AG09319 (cell line): Measurements from ENCODE around the gene FANCI.

ENCODE experiments used
- DNase-seq: peaks from one replicate; pipeline ENCODE4 v3.0.0-alpha.2; 2010; ENCODE audit warnings: low read depth; ENCODE audit errors: extremely low read depth
- TF ChIP-seq, protein P1 (sequence below): IDR thresholded peaks from 2 replicates; pipeline ENCODE4 v1.5.1; 2011; ENCODE audit warnings: low read depth, mild to moderate bottlenecking, inconsistent platforms, low read length, moderate library complexity

The FANCI gene

DNA sequence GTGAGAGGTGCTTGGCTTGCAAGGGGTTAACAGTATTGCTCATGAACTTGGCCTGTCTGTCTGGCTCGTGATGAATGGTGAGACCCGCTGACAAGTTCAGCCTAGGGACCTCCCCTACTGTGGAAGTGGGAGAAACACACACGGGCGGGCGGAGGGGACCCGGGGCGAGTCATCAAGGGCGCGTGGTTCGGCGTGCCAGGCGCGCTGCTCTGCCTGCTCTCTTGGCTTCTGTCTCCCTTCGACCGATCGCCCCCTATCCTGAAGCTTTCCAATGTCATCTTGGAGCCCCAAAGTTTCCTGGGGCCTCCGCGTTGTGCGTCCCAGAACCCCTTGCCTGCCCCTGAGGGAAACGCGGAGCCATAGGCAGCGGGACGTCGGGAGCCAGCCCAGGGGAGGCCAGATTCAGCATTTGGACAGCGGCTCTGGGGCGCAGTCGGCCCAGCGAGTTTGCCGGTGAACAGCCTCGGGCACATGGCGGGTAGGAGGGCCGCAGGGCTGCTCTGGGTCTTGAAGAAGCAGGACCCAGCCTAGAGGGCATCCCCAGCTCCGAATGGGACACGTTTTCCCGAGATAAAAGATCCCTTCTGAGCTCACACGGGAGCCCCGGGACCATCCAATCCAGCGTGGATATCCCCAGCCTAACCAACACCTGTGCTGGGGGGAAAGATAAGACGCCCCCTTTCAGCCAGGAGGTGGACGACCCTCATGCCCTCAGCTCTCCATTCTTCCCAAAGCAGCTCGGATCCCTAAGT lies 117.8 kb downstream of the FANCI start:
- TF ChIP-seq, protein P1, sequence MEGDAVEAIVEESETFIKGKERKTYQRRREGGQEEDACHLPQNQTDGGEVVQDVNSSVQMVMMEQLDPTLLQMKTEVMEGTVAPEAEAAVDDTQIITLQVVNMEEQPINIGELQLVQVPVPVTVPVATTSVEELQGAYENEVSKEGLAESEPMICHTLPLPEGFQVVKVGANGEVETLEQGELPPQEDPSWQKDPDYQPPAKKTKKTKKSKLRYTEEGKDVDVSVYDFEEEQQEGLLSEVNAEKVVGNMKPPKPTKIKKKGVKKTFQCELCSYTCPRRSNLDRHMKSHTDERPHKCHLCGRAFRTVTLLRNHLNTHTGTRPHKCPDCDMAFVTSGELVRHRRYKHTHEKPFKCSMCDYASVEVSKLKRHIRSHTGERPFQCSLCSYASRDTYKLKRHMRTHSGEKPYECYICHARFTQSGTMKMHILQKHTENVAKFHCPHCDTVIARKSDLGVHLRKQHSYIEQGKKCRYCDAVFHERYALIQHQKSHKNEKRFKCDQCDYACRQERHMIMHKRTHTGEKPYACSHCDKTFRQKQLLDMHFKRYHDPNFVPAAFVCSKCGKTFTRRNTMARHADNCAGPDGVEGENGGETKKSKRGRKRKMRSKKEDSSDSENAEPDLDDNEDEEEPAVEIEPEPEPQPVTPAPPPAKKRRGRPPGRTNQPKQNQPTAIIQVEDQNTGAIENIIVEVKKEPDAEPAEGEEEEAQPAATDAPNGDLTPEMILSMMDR, result no peak
- DNase-seq, result peak; percentile 2

DNA sequence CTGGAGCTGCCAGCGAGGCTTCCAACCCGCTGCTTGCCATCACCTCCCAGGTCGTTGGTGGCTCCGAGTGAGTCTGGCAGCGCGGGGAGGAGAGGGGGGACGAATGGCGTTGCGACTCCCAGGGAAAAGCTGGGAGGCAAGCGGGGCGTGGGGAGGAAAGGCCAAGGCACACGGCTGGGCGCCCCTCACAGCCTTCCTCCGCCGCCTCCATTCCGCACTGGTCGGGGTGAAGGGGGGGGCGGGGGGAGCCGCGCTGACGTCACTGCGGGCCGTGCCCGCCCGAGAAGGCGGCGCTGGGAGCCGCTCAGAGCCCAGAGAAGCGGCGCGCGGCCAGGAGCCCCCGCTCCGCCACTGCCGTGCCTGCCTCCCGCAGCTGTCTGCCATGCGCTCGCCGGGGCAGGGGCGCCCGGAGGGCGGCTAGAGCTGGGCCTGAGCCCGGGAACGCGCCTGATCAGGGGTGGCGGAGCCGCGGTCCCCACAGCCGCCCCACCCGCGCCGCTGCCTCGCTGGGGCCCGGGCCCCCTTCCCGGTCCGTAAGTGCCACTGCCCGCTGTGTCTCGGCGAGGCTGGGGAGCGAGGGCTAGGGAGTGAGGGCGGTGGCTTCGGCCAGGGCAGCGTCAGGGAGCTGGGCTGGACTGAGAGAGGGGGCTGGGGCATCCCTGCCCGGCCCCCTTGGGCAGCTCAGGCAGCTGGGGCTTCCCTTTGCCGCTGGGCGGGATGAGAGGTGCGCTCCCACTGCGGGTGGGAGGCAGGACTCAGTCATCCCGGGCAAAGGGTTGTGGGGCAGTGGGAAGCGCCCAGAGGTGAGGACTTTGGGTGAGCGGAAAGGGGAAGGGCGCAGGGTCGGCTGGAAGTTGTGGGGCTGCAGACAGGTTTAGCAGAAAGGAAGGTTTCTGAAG lies 118.7 kb downstream of the FANCI start:
- TF ChIP-seq, protein P1, result no peak
- no peak for DNase-seq

DNA sequence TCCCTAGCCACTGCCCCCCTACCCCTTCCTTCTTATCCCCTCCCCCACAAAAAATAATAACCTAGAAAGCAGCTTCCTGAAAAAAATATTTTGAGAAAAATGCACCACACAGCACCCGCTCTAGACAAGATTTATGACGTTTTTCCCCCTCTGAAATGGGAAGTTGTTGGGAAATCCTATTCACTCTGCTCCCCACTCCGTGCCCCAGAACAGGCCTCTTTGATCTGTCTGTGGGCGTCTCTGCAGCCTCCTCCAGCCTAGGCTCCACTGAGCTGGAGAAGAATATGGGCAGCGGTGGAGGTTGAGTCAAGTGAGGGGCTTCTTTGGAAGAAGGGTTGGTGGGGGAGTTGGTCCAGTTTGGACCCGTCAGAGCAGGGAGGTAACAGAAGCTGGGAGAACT lies 119.4 kb downstream of the FANCI start:
- TF ChIP-seq, protein P1, result no peak
- no peak for DNase-seq

DNA sequence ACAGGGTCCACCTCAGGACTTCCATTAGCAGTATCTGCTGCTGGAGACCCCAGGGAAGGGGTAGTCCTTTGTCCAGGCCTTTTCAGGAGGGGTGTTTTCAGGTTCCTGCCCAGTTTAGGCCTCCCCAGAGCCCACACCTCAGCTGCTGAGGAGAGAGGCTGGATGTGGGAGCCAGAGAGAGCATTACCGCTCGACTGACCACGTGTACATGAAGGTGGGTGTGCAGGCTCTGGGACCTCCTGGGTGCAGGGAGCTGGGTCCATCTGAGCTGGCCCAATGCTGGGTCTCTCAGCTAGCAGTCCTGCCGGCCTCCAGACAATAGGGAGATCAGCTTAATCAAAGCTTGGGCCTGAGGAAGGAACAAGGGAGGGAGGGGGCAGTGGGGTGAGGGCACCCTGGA lies 120.0 kb downstream of the FANCI start:
- TF ChIP-seq, protein P1, result no peak

DNA sequence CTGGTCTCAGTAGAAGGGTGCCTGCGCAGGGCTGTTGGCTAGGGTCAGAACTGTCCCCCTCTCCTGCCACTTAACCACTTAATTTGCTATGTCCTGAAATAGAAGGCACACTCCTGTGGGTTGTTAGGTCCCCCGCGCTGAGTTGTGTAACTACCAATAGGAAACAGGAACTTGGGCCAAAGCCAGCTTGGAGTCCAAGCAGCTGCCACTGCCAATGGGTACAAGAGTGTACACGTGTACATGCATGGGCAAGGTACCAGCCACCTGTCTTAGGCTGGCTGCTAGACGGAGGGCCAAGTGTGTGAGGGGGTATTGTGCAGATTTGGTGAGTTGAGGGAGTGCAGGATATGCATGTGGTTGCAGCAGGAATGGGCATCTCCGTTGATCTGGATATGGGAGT lies 120.6 kb downstream of the FANCI start:
- no peak for DNase-seq
- TF ChIP-seq, protein P1, result no peak

More for the DNA sequence above, 120.0 kb downstream of the FANCI start:
- DNase-seq, result no peak

DNA sequence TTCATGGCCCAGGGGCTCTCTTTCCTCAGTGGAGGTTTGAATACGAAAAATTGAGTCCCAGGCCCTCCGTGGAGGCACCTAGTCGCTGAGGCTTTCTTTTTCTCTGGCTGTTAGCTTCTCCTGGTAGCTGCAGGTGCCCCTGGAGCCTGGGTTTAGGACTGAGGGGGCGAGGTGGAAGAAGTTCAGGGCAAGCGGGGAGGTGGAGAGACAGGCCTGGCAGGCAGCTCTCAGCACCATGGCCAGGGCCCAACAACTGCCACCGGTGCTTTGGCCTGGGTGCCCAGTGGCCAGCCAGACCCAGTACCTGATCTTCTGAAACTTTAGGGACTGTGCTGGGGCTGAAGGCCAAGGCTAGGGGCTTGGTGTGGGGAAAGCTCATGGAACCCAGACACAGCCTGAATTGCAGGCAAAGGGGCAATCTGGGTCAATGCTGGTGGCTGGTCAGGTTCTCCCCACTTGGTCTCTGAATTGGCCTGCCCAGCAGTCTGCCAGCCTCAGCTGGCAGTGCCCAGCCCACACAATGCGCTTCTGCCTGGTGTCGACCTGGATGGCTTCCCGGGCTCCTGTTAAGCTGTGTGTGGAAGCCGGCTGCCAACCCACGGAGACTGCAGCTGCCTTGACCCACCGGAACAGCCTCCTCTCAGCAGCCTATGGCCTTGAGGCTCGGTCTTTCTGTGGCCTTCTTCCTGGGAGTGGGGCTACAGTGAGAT lies 121.1 kb downstream of the FANCI start:
- no peak for DNase-seq
- TF ChIP-seq, protein P1, result no peak
